HG03039 (cell line): ENCODE measurements around the gene FAM135A.
A peak's percentile ranks its signal among the peaks of the same experiment; 100 is the strongest.
"Not testable (repeated sequence)": the region's sequence is repeated elsewhere in the genome, so short reads cannot be mapped to it uniquely, and the experiment has no call there.

ENCODE experiments used
- ATAC-seq: cut with Tn5 transposase; IDR thresholded peaks from one replicate; pipeline ENCODE4 v1.9.1; 2021; ENCODE audit warnings: mild to moderate bottlenecking, moderate library complexity; ENCODE audit not compliant: unreplicated experiment

FAM135A gene

DNA sequence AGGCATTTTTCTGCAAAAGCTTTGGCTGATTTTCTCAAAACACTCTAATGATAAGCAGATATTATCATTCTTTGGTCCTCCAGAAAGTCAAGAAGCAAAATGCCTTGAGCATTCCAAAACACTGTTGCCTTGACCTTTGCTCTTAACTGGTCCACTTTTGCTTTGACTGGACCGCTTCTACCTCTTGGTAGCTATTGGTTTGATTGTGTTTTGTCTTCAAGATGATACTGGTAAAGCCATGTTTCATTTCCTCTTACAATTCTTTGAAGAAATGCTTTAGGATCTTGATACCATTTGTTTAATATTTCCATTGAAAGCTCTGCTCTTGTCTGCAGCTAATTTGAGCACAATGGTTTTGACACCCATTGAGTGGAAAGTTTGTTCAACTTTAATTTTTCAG lies 117.8 kb downstream of the FAM135A start:
- no peak for ATAC-seq

DNA sequence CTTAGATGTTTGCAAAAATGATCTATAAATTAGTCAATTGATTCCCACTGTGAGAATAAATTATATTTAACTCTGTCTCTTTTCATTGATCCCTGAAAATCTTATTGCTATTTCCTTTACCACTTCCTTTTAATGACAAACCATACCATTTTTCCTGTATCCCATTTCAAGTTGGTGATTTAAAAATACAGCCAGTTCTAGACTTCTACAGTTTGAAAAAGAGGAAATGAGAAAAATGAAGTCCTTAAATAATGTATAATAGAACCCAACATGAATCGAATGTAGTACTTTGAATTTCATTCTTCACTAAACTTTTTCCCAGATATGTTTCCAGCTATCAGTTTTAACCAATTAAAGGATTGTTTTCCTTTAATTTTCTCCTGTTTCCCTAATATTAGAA lies 124.0 kb downstream of the FAM135A start:
- ATAC-seq: no peak

GRCh38 chr6:70538376-70538775 lies 125.1 kb downstream of the FAM135A start:
- peak; percentile 74 for ATAC-seq

GRCh38 chr6:70547313-70547712 lies 134.0 kb downstream of the FAM135A start:
- ATAC-seq: no peak

- ATAC-seq: no peak
These were observed 134.6 kb downstream of the FAM135A start for GRCh38 chr6:70547905-70548304.

DNA sequence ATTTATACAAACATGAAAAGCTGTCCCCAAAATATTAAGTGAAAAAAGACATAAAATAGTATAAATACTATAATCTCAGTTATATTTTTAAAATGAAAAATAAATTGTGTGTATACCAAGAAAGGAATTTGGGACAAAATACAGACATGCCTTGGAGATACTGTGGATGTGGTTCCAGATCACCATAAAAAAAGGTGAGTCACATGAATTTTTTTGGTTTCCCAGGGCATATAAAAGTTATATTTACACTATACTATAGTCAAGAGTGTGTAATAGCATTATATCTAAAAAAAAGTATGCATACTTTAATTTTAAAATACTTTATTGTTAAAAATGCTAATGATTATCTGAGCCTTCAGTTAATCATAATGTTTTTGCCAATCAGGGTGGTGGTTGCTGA lies 136.0 kb downstream of the FAM135A start:
- ATAC-seq: no peak

GRCh38 chr6:70551566-70551965 lies 138.3 kb downstream of the FAM135A start:
- ATAC-seq: no peak

- ATAC-seq: not testable (repeated sequence)
These were observed 139.1 kb downstream of the FAM135A start for GRCh38 chr6:70552286-70552940.

- no peak for ATAC-seq
These were observed 139.7 kb downstream of the FAM135A start for GRCh38 chr6:70552974-70553373.

DNA sequence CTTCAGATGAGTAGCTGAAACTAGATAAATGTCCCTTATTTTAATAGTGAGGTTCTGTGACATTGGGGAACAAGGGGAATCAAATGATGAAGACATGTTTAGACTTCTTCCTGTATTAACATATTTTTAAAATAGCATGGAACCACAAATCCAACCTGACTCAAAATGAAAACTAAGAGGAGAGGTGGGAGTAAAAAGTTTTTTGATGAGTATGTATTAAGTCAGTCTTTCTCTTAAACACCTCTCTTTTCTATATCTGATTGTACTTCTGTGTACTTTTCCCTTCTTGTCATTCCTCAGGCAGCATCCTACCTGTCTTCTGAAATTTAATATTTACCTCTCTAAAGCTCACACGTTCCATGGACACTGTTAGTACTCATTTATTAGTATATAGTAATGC lies 144.7 kb downstream of the FAM135A start:
- ATAC-seq: no peak

GRCh38 chr6:70562401-70562800 lies 149.1 kb downstream of the FAM135A start:
- not testable (repeated sequence) for ATAC-seq

DNA sequence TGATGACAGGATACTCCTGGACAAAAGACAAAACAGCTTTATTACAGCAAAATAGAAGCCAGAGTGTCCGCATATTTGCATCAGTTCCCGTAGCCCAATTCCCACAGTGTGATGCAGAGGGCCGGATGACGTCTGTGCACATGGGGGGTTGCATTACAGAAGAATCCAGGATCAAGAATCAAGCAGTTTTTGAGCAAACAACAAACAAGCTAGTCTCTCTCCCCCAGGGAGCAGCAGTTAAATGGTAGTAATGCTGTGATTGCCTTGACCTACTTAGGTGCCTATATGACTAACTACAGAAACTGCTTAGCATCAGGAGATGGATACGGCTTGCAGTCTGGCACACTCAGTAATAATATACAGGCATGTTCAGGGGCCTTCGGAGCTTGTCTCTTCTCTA lies 150.2 kb downstream of the FAM135A start:
- no peak for ATAC-seq

DNA sequence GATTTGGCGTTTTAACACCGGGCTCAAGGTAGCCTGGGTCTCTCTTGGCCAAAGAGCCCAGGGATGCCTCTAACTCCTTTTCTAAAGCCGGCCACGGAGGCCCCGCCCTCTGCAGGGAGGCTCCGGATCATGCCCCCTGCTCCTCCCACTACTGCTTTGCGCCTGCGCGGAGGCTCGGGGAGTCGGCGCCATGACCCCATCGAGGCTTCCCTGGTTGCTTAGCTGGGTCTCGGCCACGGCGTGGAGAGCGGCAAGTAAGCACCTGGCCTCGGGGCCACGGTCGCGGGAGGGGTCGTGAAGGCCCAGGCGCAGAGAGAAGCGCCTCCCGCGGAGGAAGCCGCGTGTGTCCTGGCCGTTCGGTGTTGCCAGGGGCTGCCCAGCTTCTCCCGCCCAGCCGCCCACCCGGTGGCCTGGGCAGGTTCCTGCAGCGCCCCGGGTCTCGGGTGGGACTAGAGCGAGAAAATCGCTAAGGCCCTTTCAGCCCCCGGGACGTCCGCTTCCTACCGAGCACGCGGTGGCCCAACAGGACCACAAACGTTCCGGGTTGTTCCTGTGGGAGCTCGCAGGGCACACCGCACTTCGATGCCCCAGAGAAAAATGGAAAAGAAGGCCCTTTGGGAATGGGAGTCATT lies 153.6 kb downstream of the FAM135A start, which contains the start of gene SDHAF4:
Gene SDHAF4 (plus strand): TSS at position 180 of the 632 bp plus-strand sequence. CDS start 11 bp downstream, at position 191.
- ATAC-seq: peak; percentile 99

DNA sequence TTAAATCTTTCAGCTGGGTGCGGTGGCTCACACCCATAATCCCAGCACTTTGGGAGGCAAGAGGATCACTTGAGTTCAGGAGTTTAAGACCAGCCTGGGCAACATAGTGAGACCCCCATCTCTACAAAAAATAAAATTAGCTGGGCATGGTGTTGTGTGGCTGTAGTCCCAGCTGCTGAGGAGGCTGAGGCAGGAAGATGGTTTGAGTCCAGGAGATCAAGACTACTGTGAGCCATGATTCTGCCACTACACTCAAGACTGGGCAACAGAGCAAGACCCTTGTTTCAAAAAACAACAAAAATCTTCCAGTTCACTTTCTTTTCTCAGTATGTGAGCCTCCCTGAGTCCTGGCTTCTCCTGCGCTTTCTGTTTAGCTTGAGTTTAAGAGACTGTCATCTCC lies 161.3 kb downstream of the FAM135A start:
- ATAC-seq: no peak

GRCh38 chr6:70575899-70576495 lies 162.7 kb downstream of the FAM135A start:
- ATAC-seq: no peak

DNA sequence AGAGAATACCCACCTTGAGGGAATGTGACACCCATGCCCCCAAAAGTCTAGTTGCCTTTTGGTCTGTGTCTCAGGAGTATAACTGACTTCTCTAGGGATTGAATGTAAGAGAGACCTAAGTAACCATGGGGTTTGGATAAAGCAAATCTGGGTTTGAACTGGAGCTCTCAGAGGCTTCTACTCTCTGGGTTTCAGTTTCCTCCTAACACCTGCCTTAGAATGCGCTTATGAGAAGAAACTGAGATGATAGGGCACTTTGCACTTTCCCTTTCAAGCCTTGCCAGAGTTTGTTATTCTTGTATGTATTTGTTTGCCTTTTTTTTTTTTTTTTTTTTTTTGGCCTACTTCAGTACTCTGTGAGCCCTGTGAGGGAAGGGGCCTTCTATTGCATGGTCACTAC lies 172.8 kb downstream of the FAM135A start:
- peak; percentile 94 for ATAC-seq

DNA sequence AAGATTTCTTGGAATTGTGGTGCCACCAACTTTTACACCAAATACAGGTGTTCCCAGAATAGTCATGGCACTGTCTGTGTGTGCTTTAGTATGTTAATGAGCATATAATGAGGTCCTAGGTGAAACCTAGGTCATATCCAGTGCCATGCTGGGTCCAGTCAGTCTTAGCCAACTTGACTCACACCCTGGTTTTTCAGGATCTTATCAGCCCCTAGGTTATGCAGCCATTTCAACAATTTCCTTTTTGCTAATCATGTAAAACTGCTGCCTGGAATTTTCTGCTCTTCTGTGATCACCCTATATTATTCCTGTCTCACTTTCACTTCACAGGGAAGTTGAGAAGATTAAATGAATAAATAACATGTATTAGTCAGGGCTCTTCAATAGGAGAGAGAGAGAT lies 177.1 kb downstream of the FAM135A start:
- ATAC-seq: no peak

GRCh38 chr6:70592391-70593117 lies 179.2 kb downstream of the FAM135A start:
- no peak for ATAC-seq

DNA sequence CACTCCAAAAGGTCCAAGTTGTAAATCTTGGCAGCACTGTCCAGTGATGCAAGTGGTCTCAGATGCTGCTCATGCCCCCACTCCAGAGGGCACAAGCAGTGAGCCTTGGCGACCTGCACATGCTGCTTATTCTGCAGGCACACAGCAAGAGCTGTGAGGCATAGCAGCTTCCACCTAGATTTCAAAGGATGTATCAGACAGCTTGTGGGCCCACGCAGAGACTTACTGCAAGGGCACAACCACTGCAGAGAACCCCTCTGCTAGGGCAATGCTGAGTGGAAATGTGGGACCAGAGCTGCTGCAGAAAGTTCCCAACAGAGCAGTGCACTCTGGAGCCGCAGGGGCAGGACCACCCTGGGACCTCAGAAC lies 179.8 kb downstream of the FAM135A start:
- no peak for ATAC-seq

DNA sequence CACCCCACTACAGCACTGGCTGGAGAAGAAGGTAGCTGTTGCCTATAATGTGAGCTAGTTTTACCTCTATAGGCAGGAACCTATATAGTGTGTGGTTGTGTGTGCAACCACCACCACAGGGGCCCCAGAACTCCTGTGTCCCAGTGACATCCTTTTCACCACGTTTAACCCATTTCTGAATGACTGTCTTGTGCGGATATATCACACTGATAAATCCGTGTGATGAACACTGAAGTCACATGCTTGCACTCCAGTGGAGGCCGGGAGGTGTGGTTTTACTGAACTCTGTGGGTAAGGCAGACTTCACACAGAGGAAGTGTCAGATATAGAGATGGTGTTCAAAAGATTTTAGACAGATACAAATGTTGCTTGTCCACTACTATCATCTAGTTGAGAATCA lies 185.9 kb downstream of the FAM135A start:
- ATAC-seq: no peak

DNA sequence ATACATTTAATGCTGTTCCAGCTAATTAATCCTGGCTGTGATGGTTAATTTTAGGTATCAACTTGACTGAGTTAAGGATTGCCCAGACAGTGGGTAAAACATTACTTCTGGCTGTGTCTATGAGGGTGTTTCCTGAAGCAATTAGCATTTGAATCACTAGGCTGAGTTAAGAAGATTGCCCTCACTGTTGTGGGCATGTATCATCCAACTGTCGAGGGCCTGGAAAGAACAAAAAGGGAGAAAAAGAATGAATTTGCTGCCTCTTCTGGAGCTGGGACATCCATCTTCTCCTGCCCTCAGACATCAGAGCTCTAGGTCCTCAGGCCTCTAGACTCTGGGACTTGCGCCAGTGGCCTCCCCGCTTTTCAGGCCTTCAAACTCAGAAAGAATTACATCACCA lies 187.7 kb downstream of the FAM135A start:
- ATAC-seq: no peak

GRCh38 chr6:70604254-70604653 lies 190.9 kb downstream of the FAM135A start:
- no peak for ATAC-seq
